NK-92 (cell line): ENCODE results near the gene MYH6.
"Not testable (repeated sequence)": the region's sequence is repeated elsewhere in the genome, so short reads cannot be mapped to it uniquely, and the experiment has no call there.

Experiments
- DNase-seq: peaks from one replicate; lab custom pipeline; 2025; ENCODE audit not compliant: unreplicated experiment; lab: John Stamatoyannopoulos, UW

MYH6 gene

GRCh38 chr14:23415821-23416778, 8.0 kb upstream of the MYH6 start:
- no peak for DNase-seq

- DNase-seq: no peak
Observed at GRCh38 chr14:23414906-23415820, 7.1 kb upstream of the MYH6 start.

DNA sequence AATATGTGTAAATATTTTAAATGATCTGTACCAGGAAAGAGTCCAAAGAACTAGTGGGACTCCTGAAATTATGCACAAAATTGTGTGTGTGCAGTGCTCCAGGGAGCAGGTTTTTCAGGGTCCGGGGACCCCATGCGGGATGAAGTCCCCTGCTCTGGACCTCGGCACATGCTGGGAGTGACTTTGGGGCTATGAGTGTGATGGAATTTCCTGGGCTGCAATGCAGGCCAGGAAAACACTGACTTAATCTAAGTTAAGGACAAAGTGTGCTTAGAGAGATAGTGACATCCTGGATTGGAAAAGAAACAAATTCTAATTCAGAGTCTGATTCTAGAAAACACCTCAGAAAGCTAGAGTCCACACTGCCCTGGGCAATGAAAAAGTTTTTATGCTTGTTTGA, 6.2 kb upstream of the MYH6 start:
- DNase-seq: no peak

DNA sequence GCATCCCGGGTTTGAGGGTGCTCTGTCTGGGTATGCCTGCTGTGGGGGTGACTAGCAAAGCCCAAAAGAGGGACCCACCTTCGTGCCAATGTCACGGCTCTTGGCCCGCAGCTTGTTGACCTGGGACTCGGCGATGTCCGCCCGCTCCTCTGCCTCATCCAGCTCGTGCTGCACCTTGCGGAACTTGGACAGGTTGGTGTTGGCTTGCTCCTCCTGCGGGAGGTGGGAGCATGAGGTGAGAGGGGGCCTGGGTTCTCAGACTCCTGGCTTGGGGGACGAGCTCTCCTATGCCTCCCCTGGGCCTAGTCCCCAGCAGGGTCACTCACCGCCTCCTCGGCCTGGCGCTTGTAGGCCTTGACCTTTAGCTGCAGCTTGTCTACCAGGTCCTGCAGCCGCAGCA, 5.6 kb upstream of the MYH6 start:
- no peak for DNase-seq

DNA sequence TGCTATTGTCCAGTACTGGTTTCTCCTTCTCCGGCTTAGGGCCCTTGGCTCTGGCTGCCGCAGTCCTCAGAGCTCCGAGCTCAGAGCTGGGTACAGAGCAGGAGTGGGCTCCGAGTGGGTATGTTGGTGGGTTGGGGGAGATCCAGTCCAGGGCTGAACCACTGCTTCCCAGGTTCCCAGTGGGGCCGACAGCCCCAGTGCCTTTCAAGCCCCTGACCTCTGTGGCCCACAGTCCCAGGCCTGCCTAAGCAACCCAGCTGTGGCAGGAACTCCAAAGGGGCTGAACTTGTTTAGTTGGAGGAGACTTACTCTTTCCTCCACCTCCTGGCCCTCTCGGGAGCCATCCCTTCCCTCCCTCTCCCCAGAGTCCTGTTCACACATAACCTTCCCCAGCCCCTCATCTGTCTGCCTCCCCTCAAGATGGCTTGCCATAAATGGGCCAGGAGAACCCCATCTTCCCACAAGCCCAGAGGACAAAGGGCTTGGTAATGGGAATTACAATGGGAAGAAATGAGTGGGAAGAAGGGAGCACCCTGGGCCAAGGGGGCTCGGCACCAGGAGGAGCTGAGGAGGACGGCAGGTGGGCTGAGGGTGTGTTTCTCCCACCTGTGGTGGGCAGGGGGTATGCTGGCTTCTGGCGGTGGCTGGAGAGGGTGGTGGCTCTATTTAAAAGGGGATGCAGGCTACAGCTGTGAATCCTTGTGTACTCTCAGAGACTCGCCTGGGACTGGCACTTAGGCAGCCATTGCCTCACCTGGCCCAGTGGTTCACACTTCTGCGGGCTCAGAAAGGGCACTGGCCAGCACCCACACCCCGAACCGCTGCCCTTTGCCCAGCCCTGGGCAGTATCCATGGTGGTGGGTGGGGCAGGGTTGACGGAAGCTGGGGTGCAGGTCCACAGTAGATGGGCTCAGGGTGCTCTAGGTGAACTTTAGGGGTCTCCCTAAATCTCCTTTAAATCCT, 3.8 kb upstream of the MYH6 start:
- DNase-seq: no peak

GRCh38 chr14:23409966-23410635, 2.0 kb upstream of the MYH6 start:
- DNase-seq: no peak

DNA sequence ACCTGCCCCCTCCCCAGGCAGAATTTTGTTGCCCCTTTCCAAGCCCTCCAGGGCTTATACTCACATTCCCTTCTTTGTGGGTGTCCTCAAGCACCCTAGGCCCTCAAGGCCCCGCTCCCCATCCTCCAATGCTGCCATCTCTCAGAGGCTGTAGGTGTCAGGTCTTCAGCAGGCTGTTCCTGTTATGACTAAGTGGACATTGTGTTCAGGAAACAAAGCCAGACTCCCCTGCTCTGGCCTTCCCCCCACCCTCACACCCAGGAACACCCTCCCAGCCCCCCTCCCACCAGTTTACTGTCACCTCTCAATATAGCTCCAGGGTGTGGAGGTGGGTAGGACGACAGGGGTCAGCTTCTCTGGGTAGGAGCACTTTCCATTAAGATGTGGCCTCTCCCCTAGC, 1.4 kb upstream of the MYH6 start:
- no peak for DNase-seq

DNA sequence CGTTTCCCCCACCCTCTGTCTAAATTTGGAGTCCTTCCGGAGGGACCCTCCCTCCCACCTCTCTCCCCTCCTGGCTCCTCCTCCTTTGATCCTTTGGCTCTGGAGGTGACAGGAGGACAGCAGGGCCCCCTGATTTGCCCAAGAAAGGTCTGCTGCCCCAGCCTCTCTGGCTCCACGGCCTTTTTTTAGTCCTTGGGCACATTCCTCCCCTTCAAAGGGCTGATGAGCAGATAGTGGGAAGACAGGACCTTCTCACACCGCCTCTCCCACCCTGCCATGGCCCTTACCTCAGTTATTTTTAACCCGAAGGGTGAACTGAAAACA, 196 bp upstream of the MYH6 start:
- DNase-seq: no peak

DNA sequence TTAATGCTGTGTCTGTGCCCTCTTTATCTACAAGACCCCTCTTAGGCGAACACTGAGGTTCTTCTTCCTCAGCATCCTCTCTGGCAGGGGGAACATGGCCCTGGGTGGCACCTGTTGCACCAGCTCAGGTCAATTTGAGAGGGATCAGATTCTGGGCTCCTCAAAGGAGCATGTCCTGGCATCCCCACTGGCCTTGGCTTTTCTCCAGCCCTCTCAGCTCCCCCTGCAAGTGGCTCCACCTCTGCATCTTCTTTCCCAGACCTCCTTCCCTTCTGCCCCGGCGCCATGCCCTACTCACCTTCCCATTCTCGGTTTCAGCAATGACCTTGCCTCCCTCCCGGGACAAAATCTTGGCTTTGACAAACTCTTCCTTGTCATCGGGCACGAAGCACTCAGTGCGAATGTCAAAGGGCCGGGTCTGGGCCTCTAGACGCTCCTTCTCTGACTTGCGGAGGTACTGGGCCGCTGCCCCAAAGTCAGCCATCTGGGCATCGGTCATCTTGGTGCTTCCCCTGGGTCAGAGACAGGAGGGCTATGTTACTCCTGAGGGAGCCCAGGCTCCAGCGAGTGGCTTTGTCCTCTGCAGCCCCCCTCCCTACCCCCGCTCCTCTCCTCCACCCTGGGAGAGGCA, 1.2 kb downstream of the MYH6 start:
- no peak for DNase-seq

DNA sequence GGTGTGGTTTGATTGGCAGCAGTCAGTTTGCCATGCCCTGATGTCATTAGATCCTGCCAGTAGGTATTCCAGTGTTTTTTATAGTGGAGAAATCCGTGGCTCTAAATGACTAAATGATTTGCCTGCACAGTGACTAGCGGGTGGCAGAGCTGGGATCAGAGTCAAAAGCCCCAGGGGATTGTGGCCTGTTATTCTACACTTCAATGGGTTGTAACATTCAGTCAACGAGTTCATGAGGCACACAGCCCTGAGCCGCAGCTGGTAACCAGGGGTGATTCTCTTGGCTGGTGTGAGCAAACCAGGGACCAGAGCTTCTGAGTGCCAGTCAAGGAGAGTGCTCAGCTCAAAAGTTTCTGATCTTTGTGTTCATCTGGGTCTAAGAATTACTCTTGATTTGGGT, 1.8 kb downstream of the MYH6 start:
- no peak for DNase-seq

GRCh38 chr14:23405516-23406025, 2.5 kb downstream of the MYH6 start:
- DNase-seq: no peak

- DNase-seq: no peak
Observed at GRCh38 chr14:23405096-23405495, 3.0 kb downstream of the MYH6 start.

DNA sequence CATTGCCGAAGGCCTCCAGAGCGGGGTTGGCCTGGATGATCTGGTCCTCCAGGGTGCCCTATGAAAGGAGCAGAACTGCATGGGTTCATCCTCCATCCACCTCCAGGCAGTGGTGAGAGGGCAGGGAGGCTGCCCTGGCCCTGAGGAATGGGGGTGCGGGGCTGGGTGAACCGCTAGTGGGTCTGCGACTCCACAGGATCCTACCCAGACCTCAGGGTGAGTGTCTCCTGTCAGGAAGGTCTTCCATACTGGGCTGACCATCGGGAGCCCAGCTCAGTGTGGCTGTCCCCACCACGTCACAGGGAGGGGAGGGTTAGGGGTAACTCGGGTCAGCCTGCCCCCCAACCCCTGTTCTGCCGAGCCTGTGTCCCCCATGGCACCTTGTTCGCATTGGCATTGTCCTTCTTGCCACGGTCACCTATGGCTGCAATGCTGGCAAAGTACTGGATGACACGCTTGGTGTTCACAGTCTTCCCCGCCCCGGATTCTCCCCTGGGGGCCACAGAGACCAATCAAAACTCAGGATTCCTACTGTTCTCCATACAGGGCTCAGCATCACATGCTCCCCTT, 3.7 kb downstream of the MYH6 start:
- DNase-seq: no peak

- DNase-seq: no peak
Observed at GRCh38 chr14:23403908-23404307, 4.2 kb downstream of the MYH6 start.

DNA sequence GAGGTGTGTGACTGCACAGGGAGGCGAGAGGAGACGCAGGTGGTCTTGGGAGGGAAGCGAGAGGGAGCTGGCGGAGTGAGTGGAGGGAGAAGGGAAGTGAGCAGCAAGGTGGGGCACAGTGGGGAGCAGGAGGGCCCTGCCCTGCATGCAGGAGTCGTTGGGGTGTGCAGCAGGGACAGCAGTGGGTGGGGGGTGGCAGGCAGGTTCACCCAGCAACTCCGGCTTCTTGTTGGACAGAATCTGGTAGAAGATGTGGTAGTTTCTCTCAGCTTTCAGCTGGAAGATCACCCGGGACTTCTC, 5.0 kb downstream of the MYH6 start:
- DNase-seq: no peak

- DNase-seq: no peak
Observed at GRCh38 chr14:23402296-23403138, 5.6 kb downstream of the MYH6 start.

GRCh38 chr14:23401291-23401690, 6.8 kb downstream of the MYH6 start:
- no peak for DNase-seq

GRCh38 chr14:23400496-23401149, 7.5 kb downstream of the MYH6 start:
- DNase-seq: not testable (repeated sequence)
